HG03064 (cell line): ENCODE data around the gene PAK1IP1.
A peak's percentile ranks its signal among the peaks of the same experiment; 100 is the strongest.
"Not testable (repeated sequence)": the region's sequence is repeated elsewhere in the genome, so short reads cannot be mapped to it uniquely, and the experiment has no call there.

Source experiments
- ATAC-seq: cut with Tn5 transposase; IDR thresholded peaks from one replicate; pipeline ENCODE4 v1.9.1; 2021; ENCODE audit warnings: low read depth; ENCODE audit not compliant: unreplicated experiment

Gene PAK1IP1, protein sequence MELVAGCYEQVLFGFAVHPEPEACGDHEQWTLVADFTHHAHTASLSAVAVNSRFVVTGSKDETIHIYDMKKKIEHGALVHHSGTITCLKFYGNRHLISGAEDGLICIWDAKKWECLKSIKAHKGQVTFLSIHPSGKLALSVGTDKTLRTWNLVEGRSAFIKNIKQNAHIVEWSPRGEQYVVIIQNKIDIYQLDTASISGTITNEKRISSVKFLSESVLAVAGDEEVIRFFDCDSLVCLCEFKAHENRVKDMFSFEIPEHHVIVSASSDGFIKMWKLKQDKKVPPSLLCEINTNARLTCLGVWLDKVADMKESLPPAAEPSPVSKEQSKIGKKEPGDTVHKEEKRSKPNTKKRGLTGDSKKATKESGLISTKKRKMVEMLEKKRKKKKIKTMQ

DNA sequence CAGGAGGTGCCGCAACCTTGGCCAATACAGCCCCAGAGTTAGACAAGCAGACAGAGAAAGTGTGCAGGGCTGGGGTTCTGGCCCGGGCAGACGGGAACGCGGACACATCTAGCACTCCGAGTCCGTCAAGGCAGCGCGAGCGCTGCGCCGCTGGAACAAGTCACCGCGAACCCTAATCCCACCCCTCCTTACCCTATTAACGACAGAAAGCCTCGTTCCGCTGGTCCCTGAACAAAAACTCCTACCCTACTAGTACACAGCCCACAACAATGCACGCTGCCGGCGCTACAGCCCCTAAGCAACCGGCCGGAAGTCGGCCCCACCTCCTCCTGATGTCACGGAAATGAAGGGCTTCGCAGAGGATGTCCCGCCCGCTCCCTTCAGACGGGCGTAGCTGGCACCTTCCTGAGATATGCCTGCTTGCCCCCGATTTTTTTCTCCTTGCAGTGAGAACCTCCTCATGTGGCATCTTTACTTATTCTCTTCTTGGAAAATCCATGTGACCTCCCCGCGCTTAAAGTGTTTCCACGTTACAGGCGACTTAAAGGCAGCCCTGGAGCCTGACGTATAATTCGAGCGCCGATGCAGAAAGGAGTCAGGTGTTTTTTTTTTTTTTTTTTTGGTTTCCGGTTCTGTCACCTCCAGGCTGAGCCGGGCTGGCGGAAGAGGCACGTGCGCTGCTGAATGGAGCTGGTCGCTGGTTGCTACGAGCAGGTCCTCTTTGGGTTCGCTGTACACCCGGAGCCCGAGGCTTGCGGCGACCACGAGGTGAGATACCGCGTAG lies at the start of gene PAK1IP1, which contains the start of gene C6orf52:
TSS of gene PAK1IP1 (plus strand) at position 671 of the 784 bp plus-strand sequence. CDS start at position 685, 14 bp downstream.
TSS of gene C6orf52 (minus strand) at position 315 of the 784 bp plus-strand sequence. CDS start 7,066 bp downstream, outside the sequence.
- peak; percentile 99 for ATAC-seq

- no peak for ATAC-seq
Measured at GRCh38 chr6:10655508-10656055, 39.2 kb upstream of the PAK1IP1 start.

GRCh38 chr6:10658910-10659698 lies 35.7 kb upstream of the PAK1IP1 start:
- ATAC-seq = no peak

- ATAC-seq = no peak
Measured at GRCh38 chr6:10659699-10660348, 34.9 kb upstream of the PAK1IP1 start.

DNA sequence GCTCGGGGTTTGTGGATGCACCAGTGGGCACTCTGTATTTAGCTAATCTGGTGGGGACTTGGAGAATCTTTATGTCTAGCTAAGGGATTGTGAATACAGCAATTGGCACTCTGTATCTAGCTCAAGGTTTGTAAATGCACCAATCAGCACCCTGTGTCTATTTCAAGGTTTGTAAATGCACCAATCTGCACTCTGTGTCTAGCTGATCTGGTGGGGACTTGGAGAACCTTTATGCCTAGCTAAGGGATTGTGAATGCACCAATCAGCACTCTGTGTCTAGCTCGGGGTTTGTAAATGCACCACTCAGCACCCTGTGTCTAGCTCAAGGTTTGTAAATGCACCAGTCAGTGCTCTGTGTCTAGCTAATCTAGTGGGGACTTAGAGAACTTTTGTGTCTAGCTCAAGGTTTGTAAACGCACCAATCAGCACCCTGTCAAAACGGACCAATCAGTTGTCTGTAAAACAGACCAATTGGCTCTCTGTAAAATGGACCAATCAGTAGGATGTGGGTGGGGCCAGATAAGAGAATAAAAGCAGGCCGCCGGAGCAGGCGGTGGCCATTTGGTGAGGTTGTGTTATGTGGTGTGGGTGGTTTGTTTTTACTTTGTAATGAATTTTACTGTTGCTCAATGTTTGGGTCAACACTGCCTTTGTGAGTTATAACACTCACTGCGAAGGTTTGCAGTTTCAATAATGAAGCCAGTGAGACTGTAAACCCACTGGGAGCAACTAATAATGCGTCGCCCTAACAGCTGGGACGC lies 34.2 kb upstream of the PAK1IP1 start:
- ATAC-seq = not testable (repeated sequence)

- ATAC-seq = no peak
Measured at GRCh38 chr6:10662207-10662606, 32.6 kb upstream of the PAK1IP1 start.

- ATAC-seq = no peak
Measured at GRCh38 chr6:10662742-10663141, 32.0 kb upstream of the PAK1IP1 start.

- not testable (repeated sequence) for ATAC-seq
Measured at GRCh38 chr6:10665595-10665994, 29.2 kb upstream of the PAK1IP1 start.

DNA sequence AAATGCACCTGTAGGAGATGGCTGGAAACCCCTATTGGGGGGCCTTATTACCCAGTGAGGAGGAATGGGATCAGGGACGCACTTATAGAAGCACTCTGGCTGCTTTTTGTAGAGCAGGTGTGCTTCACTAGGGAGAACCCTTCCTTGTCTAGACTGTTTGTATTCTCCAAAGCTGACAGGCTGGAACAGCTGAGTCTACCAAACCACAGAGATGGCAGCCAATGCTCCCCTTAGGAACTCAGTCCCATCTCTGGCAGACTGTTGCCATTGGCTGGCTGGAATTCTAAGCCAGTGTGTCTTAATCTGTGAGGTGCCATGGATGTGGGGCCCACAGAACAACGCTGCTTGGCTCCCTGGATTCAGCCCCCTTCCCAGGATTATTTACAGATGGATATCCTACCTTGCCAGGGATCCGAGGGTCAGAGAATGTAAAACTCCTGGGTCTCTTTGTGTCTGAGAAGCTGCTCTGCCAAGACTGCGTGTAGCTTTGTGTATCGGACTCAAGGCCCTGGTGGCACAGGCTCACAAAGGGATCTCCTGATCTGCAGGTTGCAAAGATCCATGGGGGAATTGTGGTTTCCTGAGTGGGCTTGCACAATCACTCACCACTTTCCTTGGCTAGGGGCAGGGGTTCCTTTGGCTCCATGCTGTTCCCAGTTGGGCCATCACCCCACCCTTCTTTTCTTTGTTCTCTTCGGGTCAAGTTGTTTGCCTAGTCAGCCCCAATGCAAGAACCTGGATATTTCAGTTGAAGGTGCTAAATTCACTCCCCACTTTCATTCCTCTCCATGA lies 26.4 kb upstream of the PAK1IP1 start:
- no peak for ATAC-seq

GRCh38 chr6:10676403-10676802 lies 18.4 kb upstream of the PAK1IP1 start:
- no peak for ATAC-seq

DNA sequence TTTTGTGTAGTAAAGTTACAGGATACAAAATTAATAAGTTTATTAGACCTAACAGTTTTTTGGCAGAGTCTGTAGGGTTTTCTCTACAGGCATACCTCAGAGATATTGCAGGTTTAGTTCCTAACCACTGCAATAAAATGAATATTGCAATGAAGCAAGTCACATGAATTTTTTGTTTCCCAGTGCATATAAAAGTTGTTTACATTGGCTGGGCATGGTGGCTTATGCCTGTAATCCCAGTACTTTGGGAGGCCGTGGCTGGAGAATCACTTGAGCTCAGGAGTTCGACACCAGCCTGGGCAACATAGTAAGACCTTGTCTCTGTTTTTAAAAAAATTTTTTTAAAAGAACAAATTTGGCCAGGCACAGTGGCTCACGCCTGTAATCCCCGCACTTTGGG lies 16.3 kb upstream of the PAK1IP1 start:
- ATAC-seq = no peak

GRCh38 chr6:10681795-10682194 lies 13.0 kb upstream of the PAK1IP1 start:
- no peak for ATAC-seq

GRCh38 chr6:10682355-10682988 lies 12.3 kb upstream of the PAK1IP1 start:
- no peak for ATAC-seq

DNA sequence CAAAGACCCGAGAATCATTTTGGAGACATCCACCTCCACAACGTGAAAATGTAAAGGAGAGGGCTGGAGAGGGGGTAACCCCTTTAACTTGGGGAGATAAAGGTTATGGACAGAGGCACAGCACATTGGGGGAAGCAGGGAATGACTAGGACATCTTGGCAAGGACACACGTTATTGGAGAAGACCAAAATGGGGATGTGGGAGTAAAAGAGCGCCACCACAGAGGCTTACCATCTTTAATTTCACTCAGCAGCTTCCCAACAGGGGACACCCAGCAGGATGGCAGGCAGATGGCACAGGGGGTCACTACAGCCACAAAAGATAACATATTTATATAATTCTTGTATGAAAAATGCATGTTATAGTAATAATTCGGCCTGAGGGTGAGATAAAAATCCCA lies 10.2 kb upstream of the PAK1IP1 start:
- no peak for ATAC-seq

- ATAC-seq = no peak
Measured at GRCh38 chr6:10685092-10685915, 9.5 kb upstream of the PAK1IP1 start.

GRCh38 chr6:10686901-10687300 lies 7.9 kb upstream of the PAK1IP1 start:
- ATAC-seq = no peak

DNA sequence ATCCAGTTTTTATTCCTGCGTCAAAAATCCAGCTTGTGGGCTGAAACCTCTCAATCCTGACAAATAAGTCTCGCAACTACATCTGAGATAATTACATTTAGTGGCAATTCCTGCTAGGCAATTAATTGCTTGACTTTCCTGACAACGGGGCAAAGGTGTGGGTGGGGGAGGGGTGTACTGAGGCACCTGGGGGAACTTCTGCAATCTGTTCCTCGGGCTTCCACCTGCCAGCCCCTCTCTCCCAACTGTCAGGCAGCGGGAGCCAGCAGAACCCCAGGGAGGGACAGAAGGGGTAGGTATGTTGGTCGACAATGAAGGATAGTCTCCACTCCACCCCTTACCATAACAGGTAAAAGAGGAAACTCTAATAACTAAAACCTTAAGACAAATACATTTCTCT lies 7.2 kb upstream of the PAK1IP1 start:
- ATAC-seq = no peak
